GM19035 (cell line): ENCODE data around the gene PRMT1.

Experiments
- ATAC-seq: cut with Tn5 transposase; IDR thresholded peaks from one replicate; pipeline ENCODE4 v1.9.1; 2021; ENCODE audit not compliant: unreplicated experiment

PRMT1 gene

DNA sequence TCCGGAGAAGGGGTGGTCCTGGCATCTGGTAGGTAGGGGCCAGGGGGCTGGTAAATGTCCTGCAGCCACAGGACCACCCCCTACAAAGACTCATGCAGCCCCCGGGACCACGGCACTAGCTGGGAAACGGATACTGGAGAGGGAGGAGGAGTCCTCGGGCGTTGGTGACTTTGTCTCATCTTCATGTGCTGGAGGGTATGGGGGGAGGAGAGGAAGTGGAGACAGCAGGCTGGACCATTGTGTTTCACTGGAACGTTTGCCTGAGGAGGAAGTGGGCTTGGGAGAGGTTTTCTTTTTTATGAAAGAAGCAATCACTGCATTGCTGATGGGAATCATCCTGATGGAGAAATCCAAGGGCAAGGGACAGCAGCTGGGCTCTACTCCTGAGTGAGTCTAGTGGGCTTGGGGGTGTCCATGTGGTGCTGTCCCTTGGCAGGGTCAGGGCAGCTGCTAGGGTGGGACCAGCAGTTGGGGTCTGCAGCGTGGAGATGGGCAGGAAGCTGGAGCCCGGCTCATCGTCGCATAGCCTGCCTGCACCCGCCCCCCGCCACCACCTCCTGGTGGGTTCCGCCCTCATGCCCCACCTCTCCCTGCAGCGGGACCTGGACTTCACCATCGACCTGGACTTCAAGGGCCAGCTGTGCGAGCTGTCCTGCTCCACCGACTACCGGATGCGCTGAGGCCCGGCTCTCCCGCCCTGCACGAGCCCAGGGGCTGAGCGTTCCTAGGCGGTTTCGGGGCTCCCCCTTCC, 10.7 kb downstream of the PRMT1 start:
- ATAC-seq = no peak

DNA sequence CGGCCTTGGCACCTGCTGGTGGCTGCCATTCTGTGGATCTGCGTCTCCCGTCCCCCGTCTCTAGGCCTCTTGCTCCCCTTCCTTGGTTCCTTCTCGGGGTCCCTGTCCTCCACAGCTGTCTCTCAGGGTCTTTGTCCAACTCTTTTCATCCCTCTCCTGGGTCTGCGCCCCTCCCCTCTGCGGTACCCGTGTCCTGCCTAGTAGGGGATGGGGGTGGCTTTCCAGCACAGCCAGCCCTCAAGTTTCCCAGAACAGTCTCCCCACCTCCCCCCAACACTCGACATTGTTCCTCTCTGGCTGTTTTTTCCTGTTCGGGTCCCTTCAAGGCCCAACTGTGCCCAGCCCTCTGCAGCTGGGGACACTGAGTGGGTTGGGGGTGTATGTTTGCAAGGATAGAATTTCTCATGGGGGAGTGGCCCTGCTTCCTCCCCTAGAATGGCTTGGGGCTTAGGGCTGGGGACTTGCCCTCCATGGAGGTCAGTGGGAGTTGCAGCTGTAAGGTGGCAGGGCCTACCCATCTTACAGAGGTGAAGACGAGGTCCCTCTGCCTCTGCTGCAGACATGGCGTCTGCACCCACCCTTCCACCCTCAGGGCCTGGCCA, 11.6 kb downstream of the PRMT1 start:
- no peak for ATAC-seq

DNA sequence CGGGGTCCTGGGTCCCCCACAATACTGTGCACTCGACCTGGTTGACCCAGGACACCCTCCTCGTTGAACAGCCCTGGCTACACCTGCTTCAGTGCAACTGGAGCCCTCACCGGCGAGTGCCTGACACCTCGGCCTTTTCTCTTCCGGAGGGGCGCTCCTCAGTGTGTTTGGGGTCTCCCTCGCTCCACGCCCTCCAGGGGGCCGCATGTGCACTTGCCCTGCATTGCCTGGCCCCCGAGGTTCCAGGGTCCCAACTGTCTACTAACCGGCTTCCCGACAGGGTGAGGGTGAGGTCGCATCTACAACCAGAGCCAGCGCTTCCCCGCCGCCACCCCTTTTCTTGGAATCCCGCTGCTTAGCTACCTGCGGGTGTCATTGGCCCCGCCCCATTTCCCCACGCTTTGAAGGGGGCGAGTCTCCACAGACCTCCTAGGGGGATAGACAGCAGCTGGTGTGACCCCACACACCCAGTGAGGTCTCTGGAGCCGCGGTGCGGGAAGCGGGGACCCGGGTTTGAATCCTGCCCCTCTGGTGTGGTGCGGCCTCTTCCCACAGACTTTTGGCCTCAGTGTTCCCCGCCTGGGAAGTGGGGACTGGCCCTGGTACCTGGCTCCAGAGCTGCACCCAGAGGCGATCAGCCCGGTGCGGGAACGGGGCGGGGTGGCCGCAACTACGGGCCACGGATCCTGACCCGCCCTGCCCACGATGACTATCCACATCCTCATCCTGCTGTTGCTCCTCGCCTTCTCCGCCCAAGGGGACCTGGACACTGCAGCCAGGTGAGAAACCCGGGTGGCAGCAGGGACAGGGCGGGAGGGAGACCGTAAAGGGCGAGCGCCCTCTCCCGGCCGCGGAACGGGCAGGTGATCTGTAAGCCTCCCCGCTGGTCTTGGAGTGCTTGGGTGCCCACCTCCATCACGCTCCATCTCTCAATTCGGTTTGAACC, 12.3 kb downstream of the PRMT1 start, which contains the start of gene ADM5:
Gene ADM5, plus strand, starts transcription at position 462 of the 946 bp plus-strand sequence. Its CDS starts 244 bp downstream, at position 706.
- ATAC-seq = no peak

DNA sequence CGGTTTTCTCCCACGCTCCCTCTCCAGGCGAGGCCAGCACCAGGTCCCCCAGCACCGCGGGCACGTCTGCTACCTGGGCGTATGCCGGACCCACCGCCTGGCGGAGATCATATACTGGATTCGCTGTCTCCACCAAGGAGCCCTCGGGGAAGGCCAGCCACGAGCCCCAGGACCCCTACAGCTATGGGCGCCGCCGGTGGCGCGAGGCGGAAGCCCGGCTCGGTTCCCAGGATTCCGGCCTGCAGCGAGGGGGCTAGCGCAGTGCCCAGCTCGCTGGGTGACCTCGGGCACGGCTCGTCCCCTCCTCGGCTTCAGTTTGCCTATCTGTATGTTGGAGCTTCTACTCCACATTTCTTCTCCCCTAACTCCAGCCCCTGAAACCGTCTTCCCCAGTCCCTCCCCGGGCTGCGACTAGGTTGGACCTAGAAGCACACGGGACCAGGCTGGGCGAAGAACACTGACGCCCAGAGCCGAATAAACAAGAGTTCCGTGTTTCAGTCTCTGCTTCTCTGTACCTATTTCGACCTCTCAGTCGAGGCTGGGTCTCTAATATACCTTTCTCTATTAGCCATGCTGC, 13.1 kb downstream of the PRMT1 start:
- ATAC-seq = no peak

DNA sequence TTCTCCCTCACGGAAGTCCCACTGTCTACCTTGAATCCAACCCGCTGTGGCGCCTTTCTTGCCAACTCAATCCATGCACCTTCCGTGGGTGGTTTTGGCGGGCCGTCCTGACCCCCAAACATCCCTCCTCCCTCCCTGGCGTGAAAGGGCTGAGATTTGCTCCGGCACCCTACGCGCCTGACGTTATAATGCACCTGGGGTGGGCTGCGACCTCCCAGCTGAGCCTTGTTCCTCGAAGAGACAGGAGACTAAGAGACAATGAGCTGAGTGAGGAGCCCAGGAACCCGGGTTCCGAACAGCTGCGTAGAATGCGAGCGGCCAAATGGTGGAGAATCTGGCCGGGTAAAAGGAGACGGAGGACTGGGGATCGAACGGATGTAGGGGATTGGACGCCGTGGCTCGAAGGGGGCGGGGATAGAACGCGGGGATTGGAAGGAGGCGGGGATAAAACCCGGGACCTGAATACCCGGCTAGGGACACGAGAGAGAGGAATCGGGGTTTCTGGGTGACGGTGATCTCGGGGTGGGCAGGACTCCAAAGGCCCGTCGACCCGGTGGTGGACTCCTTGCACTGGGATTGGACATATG, 13.7 kb downstream of the PRMT1 start, which contains the start of gene CPT1C:
Gene CPT1C, plus strand, starts transcription at position 461 of the 587 bp plus-strand sequence. CDS start 1,137 bp downstream, outside the sequence.
- no peak for ATAC-seq

DNA sequence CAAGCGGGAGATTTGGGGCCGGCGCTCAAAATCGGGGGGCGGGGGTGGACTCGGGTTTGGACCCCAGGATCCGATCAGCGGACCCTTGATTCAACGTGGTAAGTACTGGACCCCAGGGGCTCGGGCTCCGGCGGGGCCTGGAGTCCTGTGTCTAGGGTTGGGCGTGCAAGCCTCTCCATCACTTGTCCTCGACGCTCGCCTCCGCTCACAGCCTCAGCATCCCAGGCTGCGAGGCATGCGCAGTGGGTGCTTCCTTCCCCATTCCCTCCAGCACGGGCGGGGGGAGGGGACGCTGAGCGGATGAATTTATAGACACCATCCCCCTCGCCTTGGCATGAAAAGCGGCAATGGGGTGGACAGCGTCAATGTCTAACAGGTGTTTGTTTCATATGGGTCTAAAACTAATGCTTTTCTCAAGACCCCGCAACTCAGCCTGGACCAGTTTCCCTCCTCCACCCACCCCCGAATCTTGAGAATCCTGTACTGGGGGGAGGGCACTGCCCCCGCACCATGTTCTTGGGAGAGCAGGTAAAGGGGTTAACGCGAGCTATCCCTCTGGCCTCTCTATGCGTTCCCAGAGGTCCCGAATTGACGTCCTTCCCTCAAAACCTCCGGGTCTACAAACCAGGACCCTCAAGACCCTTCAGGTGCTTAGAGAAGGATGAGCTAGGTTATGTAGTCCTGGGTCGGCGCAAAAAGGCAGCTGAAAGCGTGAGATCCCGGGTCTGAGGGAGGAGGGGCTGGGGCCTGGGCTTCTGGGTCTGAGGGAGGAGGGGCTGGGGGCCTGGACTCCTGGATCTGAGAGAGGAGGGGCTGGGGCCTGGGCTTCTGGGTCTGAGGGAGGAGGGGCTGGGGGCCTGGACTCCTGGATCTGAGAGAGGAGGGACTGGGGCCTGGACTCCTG, 14.4 kb downstream of the PRMT1 start:
- ATAC-seq = no peak

DNA sequence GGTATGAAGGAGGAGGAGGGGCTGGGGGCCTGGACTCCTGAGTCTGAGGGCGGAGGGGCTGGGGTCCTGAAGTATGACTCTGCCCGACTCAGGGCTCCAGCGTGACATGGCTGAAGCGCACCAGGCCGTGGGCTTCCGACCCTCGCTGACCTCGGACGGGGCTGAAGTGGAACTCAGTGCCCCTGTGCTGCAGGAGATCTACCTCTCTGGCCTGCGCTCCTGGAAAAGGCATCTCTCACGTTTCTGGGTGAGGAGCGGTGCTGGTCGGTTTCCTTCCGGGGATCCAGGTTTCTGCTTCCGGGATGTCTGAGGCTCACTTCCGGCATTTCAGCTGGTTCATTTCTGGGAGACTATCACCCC, 15.1 kb downstream of the PRMT1 start:
- ATAC-seq = no peak

DNA sequence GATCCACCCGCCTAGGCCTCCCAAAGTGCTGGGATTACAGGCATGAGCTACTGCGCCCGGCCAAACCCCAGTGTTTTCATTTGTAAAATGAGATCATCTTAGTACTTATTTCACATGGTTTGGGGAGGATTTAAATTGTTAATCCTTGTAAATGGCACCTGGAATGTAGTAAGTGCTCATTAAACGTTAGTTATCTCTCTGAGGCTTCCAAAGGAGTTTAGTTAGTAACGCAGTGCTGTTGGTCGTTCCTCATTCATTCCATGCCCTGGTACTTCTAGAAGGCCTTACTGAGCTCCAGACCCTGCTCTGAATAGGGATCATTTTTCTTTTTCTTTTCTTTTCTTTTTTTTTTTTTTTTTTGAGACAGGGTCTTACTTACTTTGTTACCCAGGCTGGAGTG, 19.0 kb downstream of the PRMT1 start:
- no peak for ATAC-seq

DNA sequence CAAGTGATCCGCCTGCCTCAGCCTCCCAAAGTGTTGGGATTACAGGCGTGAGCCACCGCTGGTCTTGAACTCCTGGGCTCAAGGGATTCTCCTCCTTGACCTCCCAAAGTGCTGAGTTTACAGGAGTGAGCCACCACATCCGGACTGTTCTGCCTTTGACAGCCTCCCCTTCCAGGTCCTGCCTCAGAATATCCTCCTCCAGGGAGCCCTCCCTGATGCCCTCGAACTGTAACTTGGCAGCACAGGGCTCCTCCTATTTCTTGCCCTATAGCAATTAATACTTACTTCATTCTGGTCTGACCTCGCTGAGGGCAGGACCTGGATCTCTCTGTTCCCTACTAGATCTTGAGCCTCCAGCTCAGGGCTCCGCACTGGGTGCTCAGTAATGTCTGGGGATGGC, 19.8 kb downstream of the PRMT1 start:
- ATAC-seq = no peak

DNA sequence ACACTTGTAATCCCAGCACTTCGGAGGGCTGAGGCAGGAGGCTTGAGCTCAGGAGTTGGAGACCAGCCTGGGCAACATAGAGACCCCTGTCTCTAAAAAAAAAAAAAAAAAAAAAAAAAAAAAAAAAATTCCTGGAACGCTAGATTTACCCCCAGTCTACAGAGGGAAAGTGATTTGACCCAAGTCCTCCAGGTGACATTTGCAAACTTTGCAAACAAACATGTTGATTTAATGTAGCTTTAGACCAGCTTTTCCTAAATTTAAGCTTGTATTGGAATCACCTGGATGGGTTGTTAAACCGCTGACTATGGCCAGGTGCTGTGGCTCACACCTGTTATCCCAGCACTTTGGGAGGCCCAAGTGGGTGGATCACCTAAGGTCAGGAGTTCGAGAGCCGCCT, 22.3 kb downstream of the PRMT1 start:
- ATAC-seq = no peak

DNA sequence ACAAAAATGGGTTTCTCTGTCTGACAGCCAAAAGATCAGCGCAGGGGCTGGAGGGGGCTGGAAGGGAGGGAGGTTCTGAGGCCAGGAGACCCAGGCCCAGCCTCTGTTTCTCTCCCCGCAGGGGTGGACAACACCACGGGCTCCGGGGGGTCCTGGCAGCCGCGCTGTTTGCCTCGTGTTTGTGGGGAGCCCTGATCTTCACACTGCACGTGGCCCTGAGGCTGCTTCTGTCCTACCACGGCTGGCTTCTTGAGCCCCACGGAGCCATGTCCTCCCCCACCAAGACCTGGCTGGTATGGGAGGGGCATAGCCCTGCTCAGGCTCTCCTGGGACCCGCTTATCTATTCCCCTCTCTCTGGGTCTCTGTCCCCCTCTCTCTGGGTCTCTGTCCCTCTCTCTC, 23.5 kb downstream of the PRMT1 start:
- ATAC-seq = no peak

DNA sequence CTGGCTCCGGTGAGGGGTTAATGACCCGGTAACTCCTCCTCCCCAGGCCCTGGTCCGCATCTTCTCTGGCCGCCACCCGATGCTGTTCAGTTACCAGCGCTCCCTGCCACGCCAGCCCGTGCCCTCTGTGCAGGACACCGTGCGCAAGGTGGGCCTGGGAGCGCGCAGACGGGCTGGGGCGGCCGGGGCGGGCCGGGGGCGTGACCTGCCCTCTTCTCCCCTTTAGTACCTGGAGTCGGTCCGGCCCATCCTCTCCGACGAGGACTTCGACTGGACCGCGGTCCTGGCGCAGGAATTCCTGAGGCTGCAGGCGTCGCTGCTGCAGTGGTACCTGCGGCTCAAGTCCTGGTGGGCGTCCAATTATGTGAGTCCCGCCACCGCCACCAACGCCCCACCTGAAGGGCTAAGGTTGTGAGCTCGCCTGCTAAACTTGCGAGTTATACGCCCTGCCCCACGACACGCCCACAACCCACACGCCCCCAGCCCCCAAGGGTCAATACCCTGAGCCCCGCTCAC, 24.3 kb downstream of the PRMT1 start:
- no peak for ATAC-seq

DNA sequence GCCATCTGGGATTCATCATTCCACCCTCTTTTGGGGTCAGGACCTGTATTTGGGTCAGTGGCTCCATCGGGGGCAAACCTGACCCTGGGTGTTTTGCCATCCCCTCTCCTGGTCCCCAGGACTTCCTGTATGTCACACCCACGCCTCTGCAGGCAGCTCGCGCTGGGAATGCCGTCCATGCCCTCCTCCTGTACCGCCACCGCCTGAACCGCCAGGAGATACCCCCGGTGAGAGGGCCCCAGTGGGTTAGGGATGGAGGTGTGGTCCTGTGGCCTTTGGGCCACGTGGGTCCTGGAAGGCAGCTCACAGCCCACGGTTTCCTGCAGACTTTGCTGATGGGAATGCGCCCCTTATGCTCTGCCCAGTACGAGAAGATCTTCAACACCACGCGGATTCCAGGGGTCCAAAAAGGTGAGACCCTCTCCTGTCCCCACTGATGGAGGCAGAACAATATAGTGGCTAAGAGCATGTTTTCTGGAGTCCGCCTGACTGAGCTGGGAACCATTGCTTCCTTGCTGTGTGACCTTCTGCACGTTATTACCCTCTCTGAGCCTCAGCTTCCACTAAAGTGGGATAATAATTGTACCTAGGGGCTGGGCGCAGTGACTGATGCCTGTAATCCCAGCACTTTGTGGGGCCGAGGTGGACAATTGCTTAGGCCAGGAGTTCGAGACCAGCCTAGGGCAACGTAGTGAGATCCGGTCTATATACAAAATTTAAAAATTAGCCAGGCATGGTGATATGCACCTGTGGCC, 28.0 kb downstream of the PRMT1 start:
- no peak for ATAC-seq

DNA sequence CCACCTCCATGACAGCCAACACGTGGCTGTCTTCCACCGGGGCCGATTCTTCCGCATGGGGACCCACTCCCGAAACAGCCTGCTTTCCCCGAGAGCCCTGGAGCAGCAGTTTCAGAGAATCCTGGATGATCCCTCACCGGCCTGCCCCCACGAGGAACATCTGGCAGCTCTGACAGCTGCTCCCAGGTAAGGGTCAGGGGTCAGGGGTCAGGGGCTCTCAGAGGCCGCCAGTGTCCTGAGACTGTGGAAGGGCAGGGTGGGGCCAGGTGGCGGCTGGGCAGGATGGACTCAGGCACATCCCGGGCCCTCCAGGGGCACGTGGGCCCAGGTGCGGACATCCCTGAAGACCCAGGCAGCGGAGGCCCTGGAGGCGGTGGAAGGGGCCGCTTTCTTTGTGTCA, 28.8 kb downstream of the PRMT1 start:
- ATAC-seq = no peak

DNA sequence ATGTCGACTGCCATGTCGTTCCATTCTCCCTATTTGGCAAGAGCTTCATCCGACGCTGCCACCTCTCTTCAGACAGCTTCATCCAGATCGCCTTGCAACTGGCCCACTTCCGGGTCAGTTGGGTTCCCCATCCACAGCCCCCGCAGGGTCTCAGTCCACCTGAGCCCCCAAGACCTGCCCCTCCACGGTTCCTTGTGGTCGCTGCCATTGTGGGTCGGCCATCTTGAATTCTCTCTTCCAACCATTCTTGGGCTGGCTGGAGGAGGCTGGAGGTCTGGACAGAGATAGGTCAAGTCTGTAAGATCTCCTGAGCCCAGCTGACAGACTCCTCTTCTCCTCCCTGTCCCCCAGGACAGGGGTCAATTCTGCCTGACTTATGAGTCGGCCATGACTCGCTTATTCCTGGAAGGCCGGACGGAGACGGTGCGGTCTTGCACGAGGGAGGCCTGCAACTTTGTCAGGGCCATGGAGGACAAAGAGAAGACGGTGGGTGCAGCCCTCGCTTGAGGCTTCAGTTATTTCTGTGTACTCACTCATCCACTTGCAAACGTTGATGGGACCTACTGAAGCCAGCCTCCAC, 33.4 kb downstream of the PRMT1 start:
- no peak for ATAC-seq

DNA sequence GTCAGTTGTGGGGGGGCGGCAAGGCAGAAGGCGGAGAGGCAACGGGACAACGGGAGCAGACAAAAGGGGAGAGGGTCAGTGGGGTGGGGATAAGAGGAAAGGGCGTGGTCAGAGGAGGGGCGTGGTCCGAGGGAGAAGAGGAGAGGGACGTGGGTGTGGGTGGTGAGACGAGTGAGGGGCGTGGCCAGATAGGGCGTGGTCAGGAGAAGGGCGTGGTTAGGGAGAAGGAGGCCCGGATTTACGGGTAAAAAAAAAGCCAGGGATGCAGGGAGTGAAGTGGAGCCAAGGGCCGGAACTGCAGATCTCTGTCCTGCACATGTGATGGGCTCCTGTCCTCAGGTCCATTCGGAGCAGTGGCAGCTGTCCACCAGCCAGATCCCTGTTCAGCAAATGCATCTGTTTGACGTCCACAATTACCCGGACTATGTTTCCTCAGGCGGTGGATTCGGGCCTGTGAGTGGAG, 35.4 kb downstream of the PRMT1 start:
- no peak for ATAC-seq

DNA sequence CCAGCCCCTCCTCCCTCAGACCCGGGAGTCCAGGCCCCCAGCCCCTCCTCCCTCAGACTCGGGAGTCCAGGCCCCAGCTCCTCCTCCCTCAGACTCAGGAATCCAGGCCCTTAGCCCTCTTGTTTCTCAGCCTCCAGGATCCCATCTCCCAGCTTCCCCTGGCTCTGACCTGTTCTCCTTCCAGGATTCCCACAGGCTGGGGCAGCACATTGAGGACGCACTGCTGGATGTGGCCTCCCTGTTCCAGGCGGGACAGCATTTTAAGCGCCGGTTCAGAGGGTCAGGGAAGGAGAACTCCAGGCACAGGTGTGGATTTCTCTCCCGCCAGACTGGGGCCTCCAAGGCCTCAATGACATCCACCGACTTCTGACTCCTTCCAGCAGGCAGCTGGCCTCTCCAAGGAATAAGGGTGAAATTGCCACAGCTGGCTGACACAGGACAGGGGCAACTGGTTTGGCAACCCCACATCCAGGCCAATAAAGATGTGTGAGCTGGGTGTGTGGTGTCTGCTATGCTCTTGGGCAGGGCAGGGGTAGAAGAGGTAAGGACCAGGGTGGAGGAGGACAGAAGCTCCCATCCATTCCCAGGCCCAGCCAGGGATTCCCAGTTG, 36.3 kb downstream of the PRMT1 start:
- no peak for ATAC-seq

DNA sequence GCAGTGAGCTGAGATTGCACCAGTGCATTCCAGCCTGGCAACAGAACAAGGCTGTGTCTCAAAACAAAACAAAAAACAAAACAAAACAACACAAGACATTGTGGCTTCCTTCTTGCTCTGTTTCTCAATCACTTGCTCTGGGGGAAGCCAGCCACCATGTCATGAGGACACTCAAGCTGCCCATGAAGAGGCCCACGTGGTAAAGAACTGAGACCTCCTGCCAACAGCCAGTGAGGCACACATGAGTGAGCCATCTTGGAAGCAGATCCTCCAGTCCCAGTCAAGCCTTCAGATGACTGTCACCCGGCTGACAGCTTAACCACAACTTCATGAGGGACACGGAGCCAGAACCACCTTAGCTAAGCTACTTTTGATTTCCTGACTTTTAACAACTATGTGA, 39.1 kb downstream of the PRMT1 start:
- ATAC-seq = no peak
